ENCODE data around the gene THAP2.
"Not testable (repeated sequence)": the region's sequence is repeated elsewhere in the genome, so short reads cannot be mapped to it uniquely, and the experiment has no call there.

Gene THAP2

DNA sequence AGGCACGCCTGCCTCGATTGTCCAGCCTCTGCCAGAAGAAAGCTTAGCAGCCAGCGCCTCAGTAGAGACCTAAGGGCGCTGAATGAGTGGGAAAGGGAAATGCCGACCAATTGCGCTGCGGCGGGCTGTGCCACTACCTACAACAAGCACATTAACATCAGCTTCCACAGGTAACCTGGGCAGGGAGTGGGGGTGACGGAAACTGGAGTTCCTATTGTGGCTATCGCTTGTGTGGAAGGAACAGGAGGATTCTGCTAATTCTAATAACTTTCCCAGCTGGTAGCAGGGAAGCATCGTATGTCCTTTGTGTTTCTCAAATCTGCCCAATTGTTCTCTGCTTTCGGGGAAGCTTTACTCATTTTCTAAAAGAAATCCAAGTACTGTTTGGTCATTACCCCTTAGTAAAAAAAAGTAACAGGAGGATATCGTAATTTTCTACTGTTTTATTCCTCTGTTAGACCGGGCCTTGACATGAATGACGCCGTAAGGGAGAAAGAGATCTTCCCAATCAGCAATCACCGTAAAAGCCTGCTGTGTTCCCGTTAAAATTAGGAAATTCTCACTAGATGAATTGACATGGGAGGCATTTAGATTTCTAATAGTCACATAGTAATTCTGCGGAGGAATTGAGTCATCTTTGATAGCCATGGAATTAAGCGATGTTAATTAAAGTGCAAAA is 449 bp downstream of the THAP2 start:
- no peak for DNase-seq

DNA sequence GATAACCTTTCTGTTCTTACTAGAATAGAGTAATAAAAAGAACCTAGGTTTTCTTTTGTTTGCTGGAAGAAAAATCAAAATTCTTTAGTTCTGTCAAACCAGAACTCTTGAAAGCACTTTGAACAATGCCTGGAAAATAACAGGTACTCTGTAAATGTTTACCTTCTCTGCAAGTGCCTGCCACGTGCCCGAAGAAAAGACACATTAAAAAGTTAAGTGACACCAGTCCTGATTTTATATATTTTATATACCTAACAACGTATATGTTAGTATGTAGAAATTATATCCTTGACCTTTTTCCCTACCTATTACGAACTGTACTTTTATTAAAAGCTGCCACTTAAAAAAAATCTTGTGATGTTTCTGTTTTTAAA is 976 bp downstream of the THAP2 start:
- DNase-seq: no peak

DNA sequence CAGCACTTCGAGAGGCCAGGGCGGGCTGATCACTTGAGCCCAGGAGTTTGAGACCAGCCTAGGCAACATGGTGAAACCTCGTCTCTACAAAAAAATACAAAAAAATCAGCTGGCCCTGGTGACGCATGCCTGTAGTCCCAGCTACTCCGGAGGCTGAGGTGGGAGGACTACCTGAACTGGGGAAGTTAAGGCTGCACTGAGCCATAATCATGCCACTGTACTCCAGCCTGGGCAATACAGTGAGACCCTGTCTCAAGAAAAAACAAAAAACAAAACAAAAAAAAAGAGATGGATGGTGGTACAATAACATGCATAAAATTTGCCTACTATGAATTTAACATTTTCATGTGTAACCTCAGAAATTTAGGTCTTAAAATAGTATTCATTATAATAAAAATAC is 2.2 kb downstream of the THAP2 start:
- no peak for DNase-seq

DNA sequence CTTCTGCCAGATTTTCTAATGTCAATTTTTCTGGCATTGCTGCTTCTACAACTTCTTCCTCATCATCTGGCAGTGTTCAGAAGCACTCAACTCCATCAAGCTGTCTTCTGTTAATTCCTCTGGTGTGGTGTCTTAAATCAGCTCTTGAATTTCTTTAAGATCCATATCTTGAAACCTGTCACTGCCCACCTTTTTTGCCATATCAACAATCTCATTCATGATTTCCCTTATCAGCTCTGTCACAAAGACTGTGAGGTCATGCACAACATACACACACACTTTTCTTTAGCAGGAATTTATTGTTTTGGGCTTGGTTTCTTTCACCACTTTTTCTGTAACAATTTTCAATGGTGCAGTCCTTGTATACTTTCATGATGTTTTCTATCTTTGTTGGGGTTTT is 7.2 kb downstream of the THAP2 start:
- DNase-seq: no peak

DNA sequence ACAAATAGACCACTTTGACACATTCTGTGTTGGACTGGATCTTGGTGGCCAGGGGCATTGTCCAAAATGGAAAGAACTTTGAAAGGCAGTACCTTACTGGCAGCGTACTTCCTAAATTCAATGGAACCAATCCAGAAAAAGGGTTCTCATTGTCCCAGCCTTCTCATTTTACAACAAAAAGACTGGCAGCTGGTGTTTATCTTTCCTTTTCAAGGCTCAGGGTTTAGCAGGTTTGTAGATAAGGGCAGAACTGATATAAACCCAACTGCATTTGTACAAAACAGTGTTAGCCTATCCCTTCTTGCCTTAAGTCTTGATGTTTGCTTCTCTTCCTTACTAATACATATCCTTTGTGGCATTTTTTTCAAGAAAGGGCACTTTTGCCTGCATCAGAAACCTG is 7.7 kb downstream of the THAP2 start:
- DNase-seq: no peak

DNA sequence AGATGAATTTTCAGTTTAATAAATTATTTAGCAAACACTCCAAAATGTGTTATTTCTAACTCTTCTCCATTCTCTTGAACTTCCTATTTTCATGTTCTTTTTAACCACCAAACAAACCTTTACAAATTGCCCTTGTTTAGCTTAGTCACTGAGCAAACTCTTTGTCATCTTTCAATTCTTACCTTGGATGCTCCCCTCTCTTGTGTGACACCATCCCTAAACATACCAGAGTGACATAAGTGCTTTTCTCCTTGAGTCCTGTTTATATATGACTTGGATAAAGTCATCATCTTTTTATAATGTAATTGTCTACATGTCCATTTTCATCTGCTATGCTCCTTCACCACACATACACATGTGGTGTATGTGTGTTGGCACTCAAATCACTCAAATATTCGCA is 18.4 kb downstream of the THAP2 start:
- no peak for DNase-seq

DNA sequence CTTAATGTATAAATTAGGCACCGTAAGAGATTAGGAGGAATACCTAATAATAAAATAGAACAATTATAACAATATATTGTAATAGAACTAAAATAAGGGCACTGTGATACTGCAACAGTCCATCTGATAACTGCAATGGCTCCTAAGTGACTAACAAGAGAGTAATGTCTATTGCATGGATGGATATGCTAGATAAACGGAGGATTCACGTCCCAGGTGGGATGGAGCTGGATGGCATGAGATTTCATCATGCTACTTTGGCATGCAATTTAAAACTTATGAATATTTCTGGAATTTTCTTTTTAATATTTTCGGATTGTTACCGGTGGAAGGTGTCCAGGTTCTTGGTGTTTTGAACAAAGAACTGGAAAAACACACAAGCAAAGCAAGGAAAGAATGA is 19.5 kb downstream of the THAP2 start:
- DNase-seq: no peak

DNA sequence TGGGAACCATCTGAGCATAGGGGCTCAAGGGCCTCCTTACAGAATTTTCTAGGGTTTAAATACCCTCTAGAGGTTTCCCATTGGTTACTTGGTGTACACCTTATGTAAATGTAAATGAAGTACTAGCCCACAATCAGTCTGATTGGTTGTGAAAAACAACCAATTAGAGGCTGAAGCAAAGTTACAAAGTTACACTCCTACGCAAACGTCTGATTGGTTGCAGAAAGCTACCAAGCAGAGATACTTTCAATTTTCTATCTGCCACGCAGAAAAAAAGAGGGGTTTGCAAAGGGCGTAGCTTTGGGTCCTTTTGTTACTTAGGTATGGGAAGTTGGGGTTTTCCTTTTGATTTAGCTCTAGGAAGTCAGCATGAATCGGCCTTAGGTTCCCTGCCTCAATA is 20.0 kb downstream of the THAP2 start:
- DNase-seq: no peak

DNA sequence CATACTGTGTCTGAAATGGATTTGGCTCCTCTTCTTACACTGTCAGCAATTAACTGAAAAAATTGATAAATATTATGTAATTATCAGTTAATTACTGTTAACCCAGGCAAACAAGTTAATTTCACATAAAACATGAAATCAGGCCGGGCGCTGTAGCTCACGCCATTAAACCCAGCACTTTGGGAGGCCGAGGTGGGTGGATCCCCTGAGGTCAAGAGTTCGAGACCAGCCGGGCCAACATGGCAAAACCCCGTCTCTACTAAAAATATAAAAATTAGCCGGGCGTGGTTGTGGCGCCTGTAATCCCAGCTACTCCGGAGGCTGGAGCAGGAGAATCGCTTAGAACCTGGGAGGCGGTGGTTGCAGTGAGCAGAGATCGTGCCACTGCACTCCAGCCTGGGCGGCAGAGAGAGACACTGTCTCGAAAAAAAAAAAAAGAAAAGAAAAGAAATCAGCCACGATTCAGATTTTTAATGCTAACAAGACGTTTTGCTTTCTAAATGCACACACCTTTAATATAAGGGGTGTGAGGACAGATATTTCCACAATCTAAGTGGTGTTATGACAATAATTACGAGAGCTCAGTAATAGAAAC is 21.3 kb downstream of the THAP2 start:
- no peak for DNase-seq

DNA sequence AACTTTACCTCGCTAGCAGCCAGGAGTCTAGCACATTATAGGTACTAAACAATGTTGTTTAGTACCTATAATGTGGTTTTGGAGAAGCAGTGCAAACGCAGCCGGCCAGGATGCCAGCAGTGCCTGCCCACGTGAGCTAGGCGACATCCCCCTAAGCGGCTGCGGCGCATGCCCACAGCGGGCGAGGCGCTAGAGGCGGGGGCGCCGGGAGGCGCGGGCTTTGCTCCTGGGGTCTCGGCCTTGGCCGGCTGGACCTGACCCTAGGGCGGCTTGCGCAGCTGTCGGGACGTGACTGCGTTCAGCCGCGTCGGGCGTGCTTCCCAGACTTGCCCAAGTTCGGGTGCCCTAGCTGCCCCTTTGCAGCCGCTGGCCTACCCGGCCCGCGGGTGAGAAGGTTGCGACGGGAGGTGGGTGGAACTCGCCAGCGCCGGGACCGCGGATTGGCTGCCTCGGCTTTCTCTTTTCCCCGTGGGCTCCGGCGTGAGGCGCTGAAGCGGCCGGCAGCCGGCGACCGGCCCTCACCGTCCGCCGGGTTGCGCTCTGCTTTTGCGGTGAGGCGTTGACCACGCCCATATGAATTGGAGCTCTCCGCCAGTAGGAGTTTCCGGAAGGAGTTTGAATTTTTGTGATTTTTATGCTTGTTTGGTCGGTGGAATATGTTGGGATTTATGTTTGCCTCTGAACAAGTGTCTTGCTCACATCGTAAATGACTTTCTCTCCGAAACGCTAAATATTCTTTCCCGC is 22.0 kb downstream of the THAP2 start, which contains the start of gene TMEM19:
TSS of gene TMEM19 (plus strand) at position 169 of the 744 bp plus-strand sequence. CDS start 599 bp downstream, outside the sequence.
- DNase-seq: peak; percentile 79

DNA sequence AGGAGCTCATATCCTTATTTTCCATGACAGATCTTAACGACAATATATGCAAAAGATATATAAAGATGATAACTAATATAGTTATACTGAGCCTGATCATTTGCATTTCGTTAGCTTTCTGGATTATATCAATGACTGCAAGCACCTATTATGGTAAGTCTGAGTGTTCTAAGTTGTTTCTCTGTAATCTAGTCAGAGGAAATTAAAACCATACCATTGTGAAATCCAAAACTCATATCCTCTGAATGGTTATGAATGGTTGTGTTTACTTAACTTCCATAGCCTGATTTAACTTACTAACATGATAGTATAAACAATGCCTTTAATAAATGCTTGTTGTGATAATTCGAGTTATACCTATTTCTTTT is 22.5 kb downstream of the THAP2 start:
- no peak for DNase-seq

DNA sequence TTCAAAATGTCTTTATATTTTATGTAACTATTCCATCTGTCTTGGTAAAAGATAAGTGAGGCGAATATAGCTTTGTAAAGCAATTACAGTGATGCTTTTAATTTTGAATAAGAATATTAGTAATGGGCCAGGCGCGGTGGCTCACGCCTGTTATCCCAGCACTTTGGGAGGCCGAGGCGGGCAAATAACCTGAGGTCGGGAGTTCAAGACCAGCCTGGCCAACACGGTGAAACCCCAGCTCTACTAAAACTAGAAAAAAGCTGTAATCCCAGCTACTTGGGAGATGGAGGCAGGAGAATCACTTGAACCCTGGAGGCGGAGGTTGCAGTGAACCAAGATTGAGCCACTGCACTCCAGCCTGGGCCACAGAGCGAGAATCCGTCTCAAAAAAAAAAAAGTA is 23.1 kb downstream of the THAP2 start:
- DNase-seq: not testable (repeated sequence)

DNA sequence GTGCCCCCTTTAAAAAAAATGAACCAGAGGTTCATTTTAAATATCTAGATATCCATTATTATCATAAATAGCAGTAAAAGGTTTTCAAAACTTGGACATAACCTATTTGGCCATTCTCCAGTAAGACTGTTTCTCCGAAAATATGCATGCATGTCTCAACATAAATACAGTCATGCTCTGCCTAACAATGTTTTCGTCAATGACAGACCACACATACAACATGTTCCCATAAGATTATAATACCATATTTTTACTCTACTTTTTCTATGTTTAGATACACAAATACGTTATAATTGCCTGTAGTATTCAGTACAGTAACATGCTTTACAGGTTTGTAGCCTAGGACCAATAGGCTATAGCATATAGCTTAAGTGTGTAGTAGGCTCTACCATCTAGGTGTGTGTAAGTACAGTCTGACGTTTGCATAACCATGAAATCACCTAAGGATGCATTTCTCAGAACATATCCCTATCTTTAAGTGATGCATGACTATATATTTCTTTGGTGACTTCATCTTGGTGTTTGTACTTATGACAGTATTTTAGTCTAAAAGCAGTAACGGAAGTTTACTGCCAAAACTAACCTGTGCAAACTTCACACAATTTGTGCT is 25.0 kb downstream of the THAP2 start:
- no peak for DNase-seq

DNA sequence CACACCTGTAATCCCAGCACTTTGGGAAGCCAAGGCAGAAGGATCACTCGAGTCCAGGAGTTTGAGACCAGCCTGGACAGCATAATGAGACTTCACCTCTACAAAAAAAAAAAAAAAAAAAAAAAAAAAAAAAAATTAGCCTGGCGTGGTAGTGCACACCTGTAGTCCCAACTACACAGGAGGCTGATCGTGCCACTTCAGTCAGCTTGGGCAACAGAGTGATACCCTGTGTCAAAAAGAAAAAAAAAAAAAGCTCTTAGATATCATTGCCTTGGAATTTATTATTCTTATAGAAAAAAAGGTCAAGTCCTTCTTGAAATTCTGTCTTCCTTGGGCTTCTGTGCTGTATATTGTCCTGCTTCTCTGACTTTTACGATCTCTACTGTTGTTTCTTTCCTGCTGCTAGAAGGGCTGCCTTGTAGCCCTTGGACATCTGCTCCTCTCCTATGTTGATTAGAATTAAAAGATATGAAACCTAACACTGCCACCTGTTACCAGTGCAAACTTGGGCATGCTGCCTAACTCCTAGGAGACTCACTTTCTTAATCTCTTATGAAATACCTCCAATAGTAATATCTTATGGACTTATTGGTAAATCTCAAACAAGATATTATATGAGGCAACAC is 27.5 kb downstream of the THAP2 start:
- no peak for DNase-seq

DNA sequence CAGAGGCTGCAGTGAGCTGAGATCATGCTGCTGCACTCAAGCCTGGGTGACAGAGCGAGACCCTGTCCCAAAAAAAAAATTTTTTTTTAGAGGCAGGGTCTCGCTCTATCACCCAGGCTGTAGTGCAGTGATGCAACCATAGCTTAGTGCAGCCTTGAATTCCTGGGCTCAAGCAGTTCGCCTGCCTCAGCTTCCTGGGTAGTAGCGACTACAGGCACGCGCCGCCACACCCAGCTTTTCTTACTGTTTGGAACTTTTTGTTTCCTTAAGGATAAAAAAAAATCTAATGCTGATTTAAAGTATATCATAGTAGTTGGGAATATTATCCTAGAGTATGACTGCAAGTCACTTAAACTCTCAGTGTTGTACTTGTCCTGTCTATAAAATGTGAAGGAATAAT is 29.0 kb downstream of the THAP2 start:
- no peak for DNase-seq

DNA sequence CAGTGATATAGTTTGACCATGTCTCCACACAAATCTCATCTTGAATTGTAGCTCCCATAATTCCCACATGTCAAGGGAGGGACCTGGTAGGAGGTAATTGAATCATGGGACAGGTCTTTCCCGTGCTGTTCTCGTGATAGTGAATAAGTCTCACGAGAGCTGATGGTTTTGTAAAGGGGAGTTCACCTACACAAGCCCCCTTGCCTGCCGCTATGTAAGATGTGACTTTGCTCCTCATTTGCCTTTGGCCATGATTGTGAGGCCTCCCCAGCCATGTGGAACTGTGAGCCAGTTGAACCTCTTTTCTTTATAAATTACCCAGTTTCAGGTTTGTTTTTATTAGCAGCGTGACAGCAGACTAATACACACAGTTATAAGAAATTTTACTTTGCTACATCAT is 29.6 kb downstream of the THAP2 start:
- DNase-seq: not testable (repeated sequence)

DNA sequence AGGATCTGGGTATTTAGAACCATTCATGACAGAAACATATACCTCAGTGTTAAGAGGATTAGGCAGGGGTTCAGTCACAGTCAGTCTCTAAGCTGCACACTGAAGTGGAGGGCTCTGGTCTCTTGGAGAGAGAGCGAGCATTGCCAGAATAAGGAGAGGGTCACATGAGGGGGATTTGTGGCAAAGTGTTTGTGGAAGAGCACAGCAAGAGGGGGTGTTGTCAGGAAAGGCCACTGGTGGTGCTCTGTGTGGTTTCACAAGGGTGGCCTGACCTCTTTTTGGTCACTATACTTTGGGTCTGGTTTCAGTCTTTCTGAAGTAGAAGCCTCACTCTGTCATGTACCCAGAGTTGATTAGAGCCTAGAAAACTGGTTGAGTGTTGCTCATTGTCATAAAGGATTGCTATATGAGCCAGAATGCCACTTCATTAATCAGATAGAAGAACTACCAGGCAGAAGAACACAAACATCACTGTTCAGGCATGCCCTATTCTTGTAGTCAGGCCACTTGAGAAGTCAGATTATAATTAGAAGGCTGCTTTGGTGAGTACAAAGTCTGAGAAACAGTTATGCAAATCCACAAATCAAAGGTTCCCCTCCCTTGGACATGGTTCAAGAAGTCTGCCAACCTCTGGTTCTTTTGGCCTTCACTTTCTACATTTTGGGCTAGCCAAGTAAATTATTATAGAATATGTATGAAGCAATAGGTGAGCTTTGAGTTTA is 30.2 kb downstream of the THAP2 start:
- DNase-seq: no peak

DNA sequence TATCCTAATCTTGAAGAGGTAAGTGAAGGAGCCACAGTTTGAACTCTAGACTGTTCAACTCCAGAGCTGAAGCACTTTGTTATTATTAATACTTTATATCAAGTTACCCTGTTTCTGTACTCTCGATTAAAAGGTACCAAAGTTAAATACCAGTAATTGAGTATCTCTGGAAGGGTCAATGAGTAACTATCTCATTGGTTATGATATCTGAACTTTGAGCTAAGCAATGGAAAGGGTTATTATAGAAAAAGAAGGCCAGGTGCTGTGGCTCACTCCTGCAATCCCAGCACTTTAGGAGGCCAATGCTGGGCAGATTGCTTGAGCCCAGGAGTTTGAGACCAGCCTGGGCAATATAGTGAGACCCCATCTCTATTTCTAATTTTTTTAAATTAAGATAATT is 31.7 kb downstream of the THAP2 start:
- DNase-seq: no peak

DNA sequence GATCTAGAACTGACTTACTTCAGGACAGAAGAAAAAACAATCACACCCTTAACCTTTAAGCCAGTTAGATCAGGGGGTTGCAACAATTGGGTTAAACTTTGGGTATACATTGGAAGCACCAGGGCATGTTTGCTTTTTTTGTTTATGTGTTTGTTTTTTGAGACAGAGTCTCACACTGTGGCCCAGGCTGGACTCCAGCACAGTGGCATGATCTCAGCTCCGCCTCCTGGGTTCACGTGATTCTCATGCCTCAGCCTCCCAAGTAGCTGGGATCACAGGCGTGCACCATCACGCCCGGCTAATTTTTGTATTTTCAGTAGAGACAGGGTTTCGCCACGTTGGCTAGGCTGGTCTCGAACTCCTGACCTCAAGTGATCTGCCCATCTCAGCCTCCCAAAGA is 38.1 kb downstream of the THAP2 start:
- not testable (repeated sequence) for DNase-seq

DNA sequence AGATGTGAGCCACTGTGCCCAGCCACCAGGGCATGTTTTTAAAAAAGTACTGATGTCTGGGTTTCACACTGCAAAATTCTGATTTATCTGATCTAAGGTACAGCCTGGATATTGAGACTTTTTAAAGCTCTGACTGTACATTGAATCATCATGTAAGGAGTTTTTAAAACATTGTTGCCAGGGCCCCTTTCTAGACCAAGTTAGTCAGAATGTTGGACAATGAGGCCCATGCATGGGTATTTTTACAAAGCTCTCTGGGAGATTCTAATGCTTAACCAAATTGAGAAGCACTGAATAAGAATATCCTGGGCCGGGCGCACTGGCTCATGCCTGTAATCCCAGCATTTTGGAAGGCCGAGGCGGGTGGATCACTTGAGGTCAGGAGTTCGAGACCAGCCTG is 38.5 kb downstream of the THAP2 start:
- DNase-seq: no peak

DNA sequence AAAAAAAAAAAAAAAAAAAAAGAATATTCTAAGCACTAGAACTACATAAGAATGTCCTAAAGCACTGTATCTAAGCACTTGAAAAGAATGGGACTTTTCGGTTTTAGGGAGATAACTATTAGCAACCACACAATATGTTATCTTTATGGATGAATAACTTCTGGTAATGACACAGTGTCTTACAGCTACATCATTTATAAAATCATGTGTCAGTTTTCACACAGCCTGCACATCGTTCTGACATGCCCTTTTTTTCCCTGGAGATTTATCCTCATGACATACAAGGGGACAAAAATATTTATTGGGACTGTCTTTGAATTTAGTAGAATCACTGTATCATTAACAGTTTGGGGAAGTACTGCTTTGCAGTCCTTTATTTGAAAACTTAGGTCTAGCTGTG is 39.1 kb downstream of the THAP2 start:
- no peak for DNase-seq

DNA sequence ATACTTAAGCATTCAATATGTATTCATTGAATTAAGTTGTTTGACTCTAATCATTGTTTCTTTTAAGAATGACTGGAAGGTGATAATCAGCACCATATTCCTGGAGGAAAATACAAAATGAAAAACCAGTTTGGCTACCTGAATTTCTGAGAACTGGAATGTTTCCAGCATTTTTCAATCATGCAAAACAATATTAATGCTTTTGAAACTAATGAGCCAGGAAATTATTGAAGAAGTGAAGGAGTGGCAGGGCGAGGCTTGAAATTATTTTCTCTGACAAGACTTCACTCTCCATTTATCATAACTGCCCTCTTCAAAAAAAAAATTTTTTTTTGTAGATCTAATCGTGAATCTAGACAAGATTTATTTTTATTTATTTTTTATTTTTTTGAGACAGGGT is 40.8 kb downstream of the THAP2 start:
- DNase-seq: no peak

DNA sequence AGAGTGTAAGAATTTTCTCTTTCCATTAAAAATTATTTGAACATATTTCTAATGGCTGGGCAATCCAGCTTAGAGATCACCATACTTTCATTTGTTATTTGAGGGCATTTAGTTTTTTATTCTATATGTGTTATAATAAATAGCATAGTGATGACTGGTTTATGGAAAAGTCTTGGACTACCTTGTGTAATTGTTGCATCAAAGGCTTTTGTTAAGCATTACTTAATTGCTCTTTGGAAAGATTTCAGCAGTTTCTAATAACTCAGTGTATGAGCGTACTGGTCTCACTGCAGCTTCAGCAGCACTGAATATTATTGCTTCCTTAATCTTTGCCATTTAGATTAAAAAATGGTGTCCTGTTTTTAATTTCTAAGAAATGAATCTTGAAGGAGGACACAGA is 44.6 kb downstream of the THAP2 start:
- DNase-seq: no peak
